HepG2 (cell line): ENCODE data around the gene ELP5. TPM values are rescaled to one million over a fixed set of nuclear protein-coding genes. Genes with fewer than 3 reads are reported as not detected.
A peak's percentile ranks its signal among the peaks of the same experiment; 100 is the strongest.

Experiments
- ARHGAP35 ChIP-seq: sonication (generic); formaldehyde crosslinking; IDR thresholded peaks from 2 replicates; pipeline ENCODE4 v1.9.0; 2022; ENCODE audit warnings: mild to moderate bottlenecking, inconsistent platforms, moderate library complexity, missing genetic modification reagents, borderline replicate concordance
- ATAD3A ChIP-seq: sonication (generic); formaldehyde crosslinking; IDR thresholded peaks from 2 replicates; pipeline ENCODE4 v1.4.0; 2020; ENCODE audit warnings: missing genetic modification reagents
- DBP ChIP-seq: sonication (generic); formaldehyde crosslinking; IDR thresholded peaks from 2 replicates; pipeline ENCODE4 v1.4.0; 2020; ENCODE audit warnings: missing genetic modification reagents; ENCODE audit errors: not compliant biosample characterization
- MBD4 ChIP-seq: IDR thresholded peaks from 2 replicates; pipeline ENCODE4 v1.6.1; 2012; ENCODE audit warnings: low read length, inconsistent platforms, borderline replicate concordance
- PITX1 ChIP-seq: sonication (generic); formaldehyde crosslinking; IDR thresholded peaks from 2 replicates; pipeline ENCODE4 v1.5.1; 2020; ENCODE audit warnings: mild to moderate bottlenecking, missing genetic modification reagents
- RARG ChIP-seq: sonication (generic); formaldehyde crosslinking; IDR thresholded peaks from 2 replicates; pipeline ENCODE4 v1.4.0; 2020; ENCODE audit warnings: low read depth, mild to moderate bottlenecking, missing genetic modification reagents
- TBX3 ChIP-seq: fragments of 450-650 bp; IDR thresholded peaks from 2 replicates; pipeline ENCODE4 v1.6.1; 2017; ENCODE audit warnings: antibody characterized with exemption, mild to moderate bottlenecking, inconsistent platforms, borderline replicate concordance
- U2AF1 ChIP-seq: fragments of 200-400 bp; formaldehyde crosslinking; optimal IDR thresholded peaks from 2 replicates; pipeline ENCODE3; 2017; ENCODE audit warnings: mild to moderate bottlenecking, low read depth, low read length
- ZFP90 ChIP-seq: sonication (generic); formaldehyde crosslinking; IDR thresholded peaks from 2 replicates; pipeline ENCODE4 v1.8.0; 2022; ENCODE audit warnings: missing genetic modification reagents, mild to moderate bottlenecking, inconsistent platforms, borderline replicate concordance
- ZNF12 ChIP-seq: sonication (generic); formaldehyde crosslinking; IDR thresholded peaks from 2 replicates; pipeline ENCODE4 v1.5.0; 2020; ENCODE audit warnings: missing genetic modification reagents
- ZNF343 ChIP-seq: sonication (generic); formaldehyde crosslinking; IDR thresholded peaks from 2 replicates; pipeline ENCODE4 v1.4.0; 2020; ENCODE audit warnings: mild to moderate bottlenecking, missing genetic modification reagents
- ZNF383 ChIP-seq: sonication (generic); formaldehyde crosslinking; IDR thresholded peaks from 2 replicates; pipeline ENCODE4 v1.4.0; 2020; ENCODE audit warnings: missing genetic modification reagents, mild to moderate bottlenecking, borderline replicate concordance
- ZNF558 ChIP-seq: sonication (generic); formaldehyde crosslinking; IDR thresholded peaks from 2 replicates; pipeline ENCODE4 v1.9.0; 2022; ENCODE audit warnings: mild to moderate bottlenecking, missing genetic modification reagents, borderline replicate concordance
- ZNF773 ChIP-seq: sonication (generic); formaldehyde crosslinking; IDR thresholded peaks from 2 replicates; pipeline ENCODE4 v1.4.0; 2020; ENCODE audit warnings: missing genetic modification reagents, borderline replicate concordance
- ZNF891 ChIP-seq: sonication (generic); formaldehyde crosslinking; IDR thresholded peaks from 2 replicates; pipeline ENCODE4 v1.5.0; 2020; ENCODE audit warnings: mild to moderate bottlenecking, missing genetic modification reagents
- polyA plus RNA-seq, 8 experiments: library from polyadenylated mRNA; depleted of rRNA in 3 of 8; stranded (reverse) in 7 of 8; unstranded in 1 of 8; fragments of >200 nt; fragmentation: Illumina TruSeq in 4 of 8; extraction: Trizol in 4 of 8; gene quantifications; 2 replicates each; pipeline versions ENCODE4 v1.2.1 to v1.2.3, GENCODE V29; 2011 to 2016; ENCODE audit warnings: low read depth in 4 of 8, missing spikeins in 1 of 8, mixed read lengths in 1 of 8; ENCODE audit not compliant: insufficient read depth in 1 of 8
- total RNA-seq, 5 experiments: library from RNA; depleted of rRNA; stranded (reverse); fragments of >200 nt; fragmentation: Illumina TruSeq; extraction: Trizol; gene quantifications; 2 replicates each; pipeline ENCODE4 v1.2.3, GENCODE V29; 2016; ENCODE audit warnings: low read depth in 1 of 5
- TF ChIP-seq, protein P1 (sequence below): sonication (generic); formaldehyde crosslinking; IDR thresholded peaks from 2 replicates; pipeline ENCODE4 v1.9.0; 2021; ENCODE audit warnings: missing genetic modification reagents, borderline replicate concordance
- TF ChIP-seq, protein P2 (sequence below): sonication (generic); formaldehyde crosslinking; IDR thresholded peaks from 2 replicates; pipeline ENCODE4 v1.4.0; 2020; ENCODE audit warnings: missing genetic modification reagents, mild to moderate bottlenecking, borderline replicate concordance
- TF ChIP-seq, protein P3 (sequence below): sonication (generic); formaldehyde crosslinking; IDR thresholded peaks from 2 replicates; pipeline ENCODE4 v1.8.1; 2023; ENCODE audit warnings: mild to moderate bottlenecking, inconsistent platforms, moderate library complexity, missing genetic modification reagents, borderline replicate concordance

ELP5 gene
- total and polyA plus RNA-seq, 2 of the 13 experiments (the other 11 are each of a cell fraction or from before 2014, with no cell fraction given) = 67.6 to 69.8 TPM

GRCh38 chr17:7241783-7242716 is 10.0 kb upstream of the ELP5 start, which contains the start of gene GABARAP (continued):
- TF ChIP-seq, protein P1, sequence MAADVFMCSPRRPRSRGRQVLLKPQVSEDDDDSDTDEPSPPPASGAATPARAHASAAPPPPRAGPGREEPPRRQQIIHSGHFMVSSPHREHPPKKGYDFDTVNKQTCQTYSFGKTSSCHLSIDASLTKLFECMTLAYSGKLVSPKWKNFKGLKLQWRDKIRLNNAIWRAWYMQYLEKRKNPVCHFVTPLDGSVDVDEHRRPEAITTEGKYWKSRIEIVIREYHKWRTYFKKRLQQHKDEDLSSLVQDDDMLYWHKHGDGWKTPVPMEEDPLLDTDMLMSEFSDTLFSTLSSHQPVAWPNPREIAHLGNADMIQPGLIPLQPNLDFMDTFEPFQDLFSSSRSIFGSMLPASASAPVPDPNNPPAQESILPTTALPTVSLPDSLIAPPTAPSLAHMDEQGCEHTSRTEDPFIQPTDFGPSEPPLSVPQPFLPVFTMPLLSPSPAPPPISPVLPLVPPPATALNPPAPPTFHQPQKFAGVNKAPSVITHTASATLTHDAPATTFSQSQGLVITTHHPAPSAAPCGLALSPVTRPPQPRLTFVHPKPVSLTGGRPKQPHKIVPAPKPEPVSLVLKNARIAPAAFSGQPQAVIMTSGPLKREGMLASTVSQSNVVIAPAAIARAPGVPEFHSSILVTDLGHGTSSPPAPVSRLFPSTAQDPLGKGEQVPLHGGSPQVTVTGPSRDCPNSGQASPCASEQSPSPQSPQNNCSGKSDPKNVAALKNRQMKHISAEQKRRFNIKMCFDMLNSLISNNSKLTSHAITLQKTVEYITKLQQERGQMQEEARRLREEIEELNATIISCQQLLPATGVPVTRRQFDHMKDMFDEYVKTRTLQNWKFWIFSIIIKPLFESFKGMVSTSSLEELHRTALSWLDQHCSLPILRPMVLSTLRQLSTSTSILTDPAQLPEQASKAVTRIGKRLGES (CRISPR knock-in tag) = no peak
- TF ChIP-seq PITX1 (CRISPR knock-in tag) (no peak; the same call in 1 of the 2 replicates), ZNF343 (CRISPR knock-in tag) (no peak), ARHGAP35 (CRISPR knock-in tag) (0 out of 2 replicates have a peak, but pooled peaks have one; percentile 44), TBX3 (no peak), U2AF1 (no peak), RARG (CRISPR knock-in tag) (no peak), DBP (no peak), ZFP90 (0 out of 2 replicates have a peak, but pooled peaks have one; percentile 10), MBD4 (no peak), ZNF773 (CRISPR knock-in tag) (no peak), ZNF12 (CRISPR knock-in tag) (no peak), ZNF383 (no peak), ZNF891 (CRISPR knock-in tag) (peak; percentile 57; the same call in 1 of the 2 replicates), ATAD3A (no peak), ZNF558 (CRISPR knock-in tag) (no peak; the same call in 1 of the 2 replicates)
- TF ChIP-seq, protein P2, sequence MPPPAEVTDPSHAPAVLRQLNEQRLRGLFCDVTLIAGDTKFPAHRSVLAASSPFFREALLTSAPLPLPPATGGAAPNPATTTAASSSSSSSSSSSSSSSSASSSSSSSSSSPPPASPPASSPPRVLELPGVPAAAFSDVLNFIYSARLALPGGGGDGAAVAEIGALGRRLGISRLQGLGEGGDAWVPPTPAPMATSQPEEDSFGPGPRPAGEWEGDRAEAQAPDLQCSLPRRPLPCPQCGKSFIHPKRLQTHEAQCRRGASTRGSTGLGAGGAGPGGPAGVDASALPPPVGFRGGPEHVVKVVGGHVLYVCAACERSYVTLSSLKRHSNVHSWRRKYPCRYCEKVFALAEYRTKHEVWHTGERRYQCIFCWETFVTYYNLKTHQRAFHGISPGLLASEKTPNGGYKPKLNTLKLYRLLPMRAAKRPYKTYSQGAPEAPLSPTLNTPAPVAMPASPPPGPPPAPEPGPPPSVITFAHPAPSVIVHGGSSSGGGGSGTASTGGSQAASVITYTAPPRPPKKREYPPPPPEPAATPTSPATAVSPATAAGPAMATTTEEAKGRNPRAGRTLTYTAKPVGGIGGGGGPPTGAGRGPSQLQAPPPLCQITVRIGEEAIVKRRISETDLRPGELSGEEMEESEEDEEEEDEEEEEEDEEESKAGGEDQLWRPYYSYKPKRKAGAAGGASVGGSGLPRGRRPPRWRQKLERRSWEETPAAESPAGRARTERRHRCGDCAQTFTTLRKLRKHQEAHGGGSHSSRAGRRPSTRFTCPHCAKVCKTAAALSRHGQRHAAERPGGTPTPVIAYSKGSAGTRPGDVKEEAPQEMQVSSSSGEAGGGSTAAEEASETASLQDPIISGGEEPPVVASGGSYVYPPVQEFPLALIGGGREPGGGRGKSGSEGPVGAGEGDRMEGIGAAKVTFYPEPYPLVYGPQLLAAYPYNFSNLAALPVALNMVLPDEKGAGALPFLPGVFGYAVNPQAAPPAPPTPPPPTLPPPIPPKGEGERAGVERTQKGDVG (CRISPR knock-in tag) = no peak
- TF ChIP-seq, protein P3, sequence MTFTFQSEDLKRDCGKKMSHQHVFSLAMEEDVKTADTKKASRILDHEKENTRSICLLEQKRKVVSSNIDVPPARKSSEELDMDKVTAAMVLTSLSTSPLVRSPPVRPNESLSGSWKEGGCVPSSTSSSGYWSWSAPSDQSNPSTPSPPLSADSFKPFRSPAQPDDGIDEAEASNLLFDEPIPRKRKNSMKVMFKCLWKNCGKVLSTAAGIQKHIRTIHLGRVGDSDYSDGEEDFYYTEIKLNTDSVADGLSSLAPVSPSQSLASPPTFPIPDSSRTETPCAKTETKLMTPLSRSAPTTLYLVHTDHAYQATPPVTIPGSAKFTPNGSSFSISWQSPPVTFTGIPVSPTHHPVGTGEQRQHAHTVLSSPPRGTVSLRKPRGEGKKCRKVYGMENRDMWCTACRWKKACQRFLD (CRISPR knock-in tag) = no peak
